ENCODE measurements around the gene TBKBP1. TPM values are rescaled to one million over a fixed set of nuclear protein-coding genes. Genes with fewer than 3 reads are reported as not detected.

TBKBP1 gene
- total RNA-seq, 1 donor from 2014 or later: 6.3 TPM

GRCh38 chr17:47725446-47726111 is 31.6 kb downstream of the TBKBP1 start:
- no peak for DNase-seq (ENCODE audit: low read depth)
- Histone ChIP-seq H3K36me3 (ENCODE audit: control insufficient read depth, insufficient read depth, low read length) (no peaks in the 10 kb centered on the region), H3K4me3 (ENCODE audit: low read depth, low read length) (no peak overlapping the region), H3K27me3 (ENCODE audit: control insufficient read depth, insufficient read depth, low read length) (peaks cover 23% of the 10 kb centered on the region)
- no peak for TF ChIP-seq CTCF (IDR thresholded peaks at IDR 0.05; ENCODE audit: insufficient read depth, low read length, severe bottlenecking)
- no peak for FAIRE-seq

DNA sequence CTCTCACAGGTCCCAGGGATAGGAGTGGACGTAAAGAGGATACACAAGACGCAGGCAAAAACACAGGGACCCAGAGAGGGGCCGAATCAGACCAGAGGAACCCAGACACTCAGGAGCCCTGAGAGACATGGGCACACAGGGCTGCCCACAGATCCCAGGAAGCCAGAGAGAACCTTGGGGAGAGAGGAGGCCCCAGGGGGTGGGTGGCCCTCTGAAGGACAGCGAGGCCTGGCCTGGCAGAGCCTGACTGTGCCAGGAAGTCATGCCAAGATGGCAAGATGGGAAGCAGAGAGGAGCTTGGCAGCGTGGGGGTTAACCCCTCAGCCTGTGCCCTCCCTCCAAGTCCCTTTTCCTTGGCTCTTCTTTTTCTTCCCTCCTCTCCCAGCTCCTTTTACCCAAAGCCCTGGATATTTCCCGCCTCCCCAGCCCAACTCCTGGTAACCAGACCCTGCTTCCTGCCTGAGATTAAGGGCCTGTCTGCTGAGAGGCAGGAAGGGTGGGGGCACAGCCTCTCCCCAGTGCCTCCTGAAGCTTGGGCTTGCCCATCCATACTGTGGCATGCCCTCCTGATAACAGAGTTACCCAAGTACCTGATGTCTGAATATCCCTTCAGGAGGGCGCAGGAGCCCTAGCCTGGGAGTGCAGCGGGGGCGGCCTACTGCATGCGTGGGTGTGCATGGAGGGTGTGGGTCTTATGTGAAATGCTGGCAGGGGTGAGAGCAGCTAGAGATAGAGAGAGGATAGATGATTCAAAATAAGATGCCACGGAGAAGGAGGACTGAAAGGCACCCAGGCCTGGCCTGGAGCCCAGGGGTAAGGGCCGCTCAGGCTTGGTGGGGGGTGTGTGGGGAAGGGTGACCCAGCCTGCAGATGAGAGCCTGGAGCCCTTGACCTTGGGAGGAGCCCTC is 33.1 kb downstream of the TBKBP1 start:
- Histone ChIP-seq H3K27me3 (ENCODE audit: control insufficient read depth, insufficient read depth, low read length) (peaks cover 23% of the 10 kb centered on the region), H3K4me3 (ENCODE audit: low read depth, low read length) (no peak overlapping the region), H3K36me3 (ENCODE audit: control insufficient read depth, insufficient read depth, low read length) (no peaks in the 10 kb centered on the region)
- DNase-seq (ENCODE audit: low read depth) (no peak), FAIRE-seq (no peak)
- no peak for TF ChIP-seq CTCF (IDR thresholded peaks at IDR 0.05; ENCODE audit: insufficient read depth, low read length, severe bottlenecking)

DNA sequence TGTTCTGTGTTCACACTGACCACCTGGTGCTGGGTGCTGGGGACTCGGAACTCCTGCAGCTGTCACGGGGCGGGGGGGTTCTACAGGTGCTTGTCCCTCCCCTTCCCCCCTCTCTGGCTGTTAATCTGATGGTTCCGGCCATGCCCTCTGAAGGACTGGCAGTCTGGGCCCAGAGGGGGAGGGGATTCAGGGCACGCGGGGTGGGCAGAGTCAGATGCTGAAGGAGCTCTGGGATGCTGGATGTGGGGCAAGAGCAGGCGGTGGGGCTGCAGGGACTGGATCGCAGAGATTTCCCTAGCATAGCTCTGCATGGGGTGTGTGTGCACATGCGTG is 33.7 kb downstream of the TBKBP1 start:
- H3K4me3 ChIP-seq (ENCODE audit: low read depth, low read length): no peak overlapping the region
- no peak for TF ChIP-seq CTCF (IDR thresholded peaks at IDR 0.05; ENCODE audit: insufficient read depth, low read length, severe bottlenecking)
- no peak for FAIRE-seq
- no peaks in the 10 kb centered on the region for H3K36me3 ChIP-seq (ENCODE audit: control insufficient read depth, insufficient read depth, low read length)
- DNase-seq (ENCODE audit: low read depth): no peak
- H3K27me3 ChIP-seq (ENCODE audit: control insufficient read depth, insufficient read depth, low read length): peaks cover 26% of the 10 kb centered on the region

- TF ChIP-seq CTCF (IDR thresholded peaks at IDR 0.05; ENCODE audit: insufficient read depth, low read length, severe bottlenecking): no peak
- no peak for FAIRE-seq
- Histone ChIP-seq H3K36me3 (ENCODE audit: control insufficient read depth, insufficient read depth, low read length) (no peaks in the 10 kb centered on the region), H3K4me3 (ENCODE audit: low read depth, low read length) (no peak overlapping the region), H3K27me3 (ENCODE audit: control insufficient read depth, insufficient read depth, low read length) (peaks cover 29% of the 10 kb centered on the region)
- no peak for DNase-seq (ENCODE audit: low read depth)
These were observed 34.4 kb downstream of the TBKBP1 start for GRCh38 chr17:47728214-47728877.

- DNase-seq (ENCODE audit: low read depth) (no peak), FAIRE-seq (peak; percentile 23)
- H3K27me3 ChIP-seq (ENCODE audit: control insufficient read depth, insufficient read depth, low read length): peaks cover 32% of the 10 kb centered on the region
- TF ChIP-seq CTCF (IDR thresholded peaks at IDR 0.05; ENCODE audit: insufficient read depth, low read length, severe bottlenecking): no peak
- no peak overlapping the region for H3K4me3 ChIP-seq (ENCODE audit: low read depth, low read length)
- no peaks in the 10 kb centered on the region for H3K36me3 ChIP-seq (ENCODE audit: control insufficient read depth, insufficient read depth, low read length)
These were observed 35.5 kb downstream of the TBKBP1 start for GRCh38 chr17:47729476-47729875.
